ENCODE measurements around the gene FXYD5.

FXYD5 gene

DNA sequence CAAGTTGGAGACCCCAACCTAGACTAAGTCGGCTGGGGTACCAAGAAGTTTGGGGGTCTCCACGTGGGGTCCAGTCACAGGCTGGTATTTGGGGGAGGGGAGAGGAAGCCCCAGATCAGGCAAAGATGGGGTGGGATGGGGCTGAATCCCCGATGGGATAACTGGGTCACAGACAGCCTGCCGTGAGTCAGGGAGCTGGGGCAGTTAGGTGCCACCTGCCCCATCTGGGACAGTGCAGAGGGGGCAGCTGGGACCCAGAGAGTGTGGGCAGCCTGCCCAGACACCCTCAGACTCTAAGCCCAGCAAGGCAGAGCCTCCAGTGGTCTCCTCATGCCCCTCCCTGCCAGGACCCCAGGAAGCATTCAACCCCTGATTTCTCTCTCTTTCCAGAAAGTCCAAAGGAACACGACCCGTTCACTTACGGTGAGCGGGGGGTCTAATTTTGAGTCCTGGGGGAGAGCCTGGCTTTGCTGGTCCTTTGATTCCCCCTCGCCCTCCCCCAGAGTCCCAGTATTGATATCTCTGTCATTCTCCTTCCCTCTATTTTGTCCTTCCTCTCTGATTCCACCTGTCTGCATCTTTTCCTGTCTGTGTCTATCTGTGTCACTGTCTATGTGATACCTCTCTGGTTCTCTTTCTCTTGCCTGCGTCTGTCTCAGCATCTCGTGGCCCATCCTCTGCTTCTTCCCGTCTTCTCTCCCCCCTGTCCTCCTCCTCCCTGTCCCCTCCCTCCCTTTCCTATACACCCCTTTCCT is 14.2 kb upstream of the FXYD5 start:
- Histone ChIP-seq H3K9ac (peak overlapping the region in 2 of 11 experiments; percentile 24 to 53; a peak in 1 of 22 replicates), H3K27me3 (peaks cover 9 to 36% (median 22%) of the 10 kb centered on the region in 11 experiments; a peak in 20 of 22 replicates), H3K4me1 (peaks cover 32 to 93% (median 91%) of the 10 kb centered on the region in 10 experiments), H3K27ac (peak overlapping the region in 5 of 11 experiments; percentile 39 to 72 (median 54); a peak in 6 of 22 replicates), H4K20me1 (peaks cover 0 to 5% (median 0%) of the 10 kb centered on the region in 11 experiments; a peak in 2 of 22 replicates), H3K9me3 (replicated peaks in 1 of 11) (no peaks in the 10 kb centered on the region), H3K4me2 (peak overlapping the region; percentile 25 to 84 (median 73); a peak in 20 of 22 replicates), H3K4me3 (no peak overlapping the region), H3K36me3 (no peaks in the 10 kb centered on the region)
- TF ChIP-seq Cebpa-rat (IDR thresholded peaks at IDR 0.05): no peak

DNA sequence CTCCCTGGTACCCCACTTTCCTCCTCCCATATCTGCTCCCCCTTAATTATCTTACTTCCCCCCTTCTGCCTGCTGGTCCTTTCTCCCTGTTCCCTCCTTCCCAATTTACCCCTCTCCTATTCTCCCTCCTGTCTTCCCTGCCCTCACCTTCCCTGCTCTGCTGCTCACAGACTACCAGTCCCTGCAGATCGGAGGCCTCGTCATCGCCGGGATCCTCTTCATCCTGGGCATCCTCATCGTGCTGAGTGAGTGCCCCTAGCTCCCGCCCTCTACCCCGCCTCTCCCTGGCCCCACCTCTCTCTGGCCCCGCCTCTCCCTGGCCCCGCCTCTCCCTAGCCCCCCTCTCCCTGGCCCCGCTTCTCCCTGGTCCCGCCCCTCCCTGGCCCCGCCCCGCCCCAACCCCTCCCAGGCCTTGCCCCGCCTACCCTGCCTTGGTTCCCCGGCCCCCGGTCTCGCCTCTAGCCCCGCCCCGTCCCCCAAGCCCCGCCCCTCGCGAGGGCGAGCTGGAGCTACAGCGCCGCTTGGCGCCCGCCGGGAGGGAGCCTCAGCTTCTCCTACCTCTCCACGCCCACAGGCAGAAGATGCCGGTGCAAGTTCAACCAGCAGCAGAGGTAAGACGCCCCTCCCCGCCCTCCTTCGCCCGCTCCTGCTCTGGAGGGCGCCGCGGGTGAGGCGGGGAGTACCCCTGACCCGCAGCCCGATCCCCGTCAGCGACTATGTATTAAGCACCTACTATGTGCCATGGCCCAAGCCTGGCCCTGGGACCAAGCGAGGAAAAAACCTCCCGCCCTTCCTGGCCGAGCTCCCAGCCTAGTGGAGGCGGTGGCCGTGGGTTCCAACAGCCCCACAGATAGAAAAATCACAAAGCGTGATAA is 13.3 kb upstream of the FXYD5 start:
- Histone ChIP-seq H3K36me3 (no peaks in the 10 kb centered on the region), H3K4me3 (peak overlapping the region in 7 of 10 experiments; percentile 7 to 59 (median 37); a peak in 9 of 20 replicates), H3K9ac (peak overlapping the region in 2 of 11 experiments; percentile 29 to 52; a peak in 4 of 22 replicates), H3K9me3 (replicated peaks in 1 of 11) (no peaks in the 10 kb centered on the region), H3K4me2 (peak overlapping the region; percentile 88 to 98 (median 95)), H3K27ac (peak overlapping the region in 1 of 11 experiments; percentile 29; a peak in 2 of 22 replicates), H3K4me1 (peaks cover 27 to 87% (median 85%) of the 10 kb centered on the region in 10 experiments), H3K27me3 (peaks cover 9 to 36% (median 22%) of the 10 kb centered on the region in 11 experiments; a peak in 20 of 22 replicates), H4K20me1 (peaks cover 0 to 5% (median 0%) of the 10 kb centered on the region in 11 experiments; a peak in 2 of 22 replicates)
- no peak for TF ChIP-seq Cebpa-rat (IDR thresholded peaks at IDR 0.05)

DNA sequence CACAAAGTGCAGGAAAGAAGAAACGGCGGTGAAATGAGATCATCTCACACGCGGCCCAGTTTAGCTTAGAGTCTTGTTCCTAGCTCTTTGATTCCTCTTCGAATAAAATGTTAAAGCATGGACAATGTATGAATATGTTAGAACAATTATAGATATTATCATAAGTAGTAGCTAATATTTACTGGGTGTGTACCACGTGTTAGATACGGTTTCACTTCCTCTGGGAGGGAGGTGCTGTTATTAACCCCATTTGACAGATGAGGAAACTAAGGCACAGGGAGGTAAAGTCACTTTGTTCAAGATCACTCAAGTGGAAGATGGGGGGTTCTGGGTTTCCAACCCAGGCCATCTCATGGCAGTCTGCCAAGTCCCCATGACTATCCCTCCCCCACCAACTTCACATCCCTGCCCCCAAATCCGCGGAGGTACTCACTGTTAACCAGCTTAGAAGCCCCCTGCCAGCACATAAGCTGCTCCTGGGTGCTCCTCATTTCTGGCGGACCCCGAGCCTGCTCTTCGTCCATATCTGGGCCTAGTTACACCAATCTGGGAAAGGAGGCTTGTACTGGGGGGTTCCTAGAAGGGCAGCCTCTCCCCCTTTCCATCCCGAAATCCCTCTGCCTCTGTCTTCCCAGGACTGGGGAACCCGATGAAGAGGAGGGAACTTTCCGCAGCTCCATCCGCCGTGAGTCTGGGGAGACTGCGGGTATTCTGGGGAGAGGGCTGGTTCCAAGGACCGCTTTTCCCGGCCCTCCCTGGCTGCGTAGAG is 12.5 kb upstream of the FXYD5 start:
- Histone ChIP-seq H4K20me1 (peaks cover 0 to 5% (median 0%) of the 10 kb centered on the region in 11 experiments; a peak in 2 of 22 replicates), H3K4me2 (peak overlapping the region; percentile 88 to 98 (median 95)), H3K9ac (peak overlapping the region in 7 of 11 experiments; percentile 38 to 68 (median 58); a peak in 13 of 22 replicates), H3K4me1 (peaks cover 33 to 87% (median 82%) of the 10 kb centered on the region in 10 experiments), H3K4me3 (peak overlapping the region; percentile 37 to 64 (median 48); a peak in 19 of 20 replicates), H3K27me3 (peaks cover 9 to 36% (median 22%) of the 10 kb centered on the region in 11 experiments; a peak in 20 of 22 replicates), H3K36me3 (no peaks in the 10 kb centered on the region), H3K9me3 (replicated peaks in 1 of 11) (no peaks in the 10 kb centered on the region), H3K27ac (0 out of 22 replicates have a peak overlapping the region, but pooled peaks of 1 of the 11 experiments have one; percentile 29)
- TF ChIP-seq Cebpa-rat (IDR thresholded peaks at IDR 0.05): no peak

DNA sequence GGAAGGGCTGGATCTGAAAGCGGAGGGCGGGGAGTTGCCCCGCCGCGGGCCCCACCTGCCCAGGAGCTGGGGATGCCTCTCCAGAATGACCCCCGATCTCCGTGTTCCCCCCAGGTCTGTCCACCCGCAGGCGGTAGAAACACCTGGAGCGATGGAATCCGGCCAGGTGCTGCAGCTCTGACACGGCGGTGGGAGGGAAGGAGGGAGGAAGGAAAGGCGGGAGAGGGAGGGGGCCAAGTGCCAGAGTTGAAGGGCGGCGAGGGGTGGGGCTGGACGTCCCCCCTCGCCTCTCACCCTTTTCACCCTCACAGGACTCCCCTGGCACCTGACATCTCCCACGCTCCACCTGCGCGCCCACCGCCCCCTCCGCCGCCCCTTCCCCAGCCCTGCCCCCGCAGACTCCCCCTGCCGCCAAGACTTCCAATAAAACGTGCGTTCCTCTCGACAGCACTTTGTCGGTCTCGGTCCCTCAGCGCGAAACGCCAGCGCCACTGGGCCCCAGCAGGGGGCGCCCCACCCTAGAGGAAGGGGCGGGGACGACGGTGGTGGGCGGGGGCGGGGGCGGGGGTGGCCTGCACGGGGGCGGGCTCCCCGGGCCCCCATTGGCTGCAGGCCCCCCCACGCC is 11.8 kb upstream of the FXYD5 start:
- Histone ChIP-seq H3K4me1 (peaks cover 36 to 86% (median 80%) of the 10 kb centered on the region in 10 experiments), H3K4me2 (peak overlapping the region; percentile 90 to 98 (median 95)), H3K27ac (no peak overlapping the region), H3K36me3 (no peaks in the 10 kb centered on the region), H3K4me3 (peak overlapping the region; percentile 34 to 64 (median 50); a peak in 19 of 20 replicates), H3K9me3 (replicated peaks in 1 of 11) (no peaks in the 10 kb centered on the region), H3K9ac (peak overlapping the region in 8 of 11 experiments; percentile 38 to 68 (median 56); a peak in 12 of 22 replicates), H3K27me3 (peaks cover 9 to 36% (median 22%) of the 10 kb centered on the region in 11 experiments; a peak in 20 of 22 replicates), H4K20me1 (peaks cover 0 to 5% (median 0%) of the 10 kb centered on the region in 11 experiments; a peak in 2 of 22 replicates)
- TF ChIP-seq Cebpa-rat (IDR thresholded peaks at IDR 0.05): no peak

DNA sequence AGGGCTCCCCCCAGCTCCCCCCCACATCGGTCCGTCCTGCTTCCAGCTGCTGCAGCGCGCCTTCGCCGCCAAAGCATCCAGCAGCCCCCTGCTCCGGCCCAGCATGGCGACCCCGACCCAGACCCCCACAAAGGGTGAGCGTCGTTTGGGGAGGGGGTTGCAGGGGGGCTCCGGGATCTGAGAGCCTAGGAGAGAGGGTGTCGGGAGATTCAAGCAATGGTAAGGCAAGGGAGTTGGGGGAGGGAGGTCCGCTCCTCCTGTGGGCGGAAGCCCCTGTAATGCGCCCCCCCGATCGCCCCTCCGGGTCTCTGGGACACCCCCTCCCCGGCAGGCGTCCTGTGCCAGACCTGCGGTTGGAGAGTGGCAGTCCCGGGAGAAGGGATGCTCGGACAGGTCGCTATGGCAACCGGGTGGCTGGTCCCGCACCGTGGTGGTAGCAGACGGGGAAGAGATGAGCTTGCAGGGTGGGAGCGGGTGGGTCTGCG is 11.3 kb upstream of the FXYD5 start, which contains the start of gene FXYD7:
Gene FXYD7 (plus strand): TSS at position 25 of the 485 bp plus-strand sequence. CDS start 79 bp downstream, at position 104.
- H4K20me1 ChIP-seq: peaks cover 0 to 5% (median 0%) of the 10 kb centered on the region in 11 experiments; a peak in 2 of 22 replicates

DNA sequence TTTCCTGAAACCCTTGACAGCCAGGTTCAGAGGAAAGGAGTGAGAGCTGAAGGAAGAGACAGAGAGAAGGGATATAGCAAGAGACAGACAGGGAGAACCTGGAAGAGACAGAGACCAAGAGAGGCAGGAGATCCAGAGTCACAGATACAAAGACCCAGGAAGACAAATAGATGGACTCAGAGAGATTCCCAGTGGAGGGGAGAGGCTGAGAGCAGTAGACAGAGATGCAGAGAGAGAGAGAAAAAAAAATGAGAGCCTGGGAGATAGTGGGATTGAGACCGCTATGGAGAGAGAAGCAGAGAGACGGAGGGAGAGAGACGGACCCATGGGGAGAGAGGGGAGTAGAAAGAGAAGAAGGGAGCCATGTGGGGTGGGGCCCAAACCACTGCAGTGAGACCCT is 10.7 kb upstream of the FXYD5 start:
- Histone ChIP-seq H3K9me3 (replicated peaks in 1 of 11) (no peaks in the 10 kb centered on the region), H3K9ac (0 out of 22 replicates have a peak overlapping the region, but pooled peaks of 1 of the 11 experiments have one; percentile 39), H3K4me3 (no peak overlapping the region), H3K36me3 (no peaks in the 10 kb centered on the region), H4K20me1 (peaks cover 0 to 5% (median 0%) of the 10 kb centered on the region in 11 experiments; a peak in 2 of 22 replicates), H3K4me1 (peaks cover 36 to 76% (median 70%) of the 10 kb centered on the region in 10 experiments), H3K27ac (no peak overlapping the region), H3K4me2 (peak overlapping the region in 10 of 11 experiments; percentile 9 to 91 (median 88); a peak in 17 of 22 replicates), H3K27me3 (peaks cover 9 to 36% (median 22%) of the 10 kb centered on the region in 11 experiments; a peak in 20 of 22 replicates)
- no peak for TF ChIP-seq Cebpa-rat (IDR thresholded peaks at IDR 0.05)

More for the DNA sequence above, 11.3 kb upstream of the FXYD5 start, which contains the start of gene FXYD7:
- peak within 1 kb of the TSS; percentile 90 to 98 (median 95) for H3K4me2 ChIP-seq
- H3K36me3 ChIP-seq: no peaks in the 10 kb centered on the region
- no peak within 1 kb of the TSS for H3K27ac ChIP-seq
- H3K9ac ChIP-seq: peak within 1 kb of the TSS in 8 of 11 experiments; percentile 38 to 68 (median 56); a peak in 12 of 22 replicates
- H3K27me3 ChIP-seq: peaks cover 9 to 36% (median 22%) of the 10 kb centered on the region in 11 experiments; a peak in 20 of 22 replicates
- peaks cover 36 to 81% (median 74%) of the 10 kb centered on the region in 10 experiments for H3K4me1 ChIP-seq
- H3K9me3 ChIP-seq (replicated peaks in 1 of 11): no peaks in the 10 kb centered on the region
- H3K4me3 ChIP-seq: peak within 1 kb of the TSS; percentile 34 to 64 (median 50); a peak in 19 of 20 replicates
- no peak for TF ChIP-seq Cebpa-rat (IDR thresholded peaks at IDR 0.05)

DNA sequence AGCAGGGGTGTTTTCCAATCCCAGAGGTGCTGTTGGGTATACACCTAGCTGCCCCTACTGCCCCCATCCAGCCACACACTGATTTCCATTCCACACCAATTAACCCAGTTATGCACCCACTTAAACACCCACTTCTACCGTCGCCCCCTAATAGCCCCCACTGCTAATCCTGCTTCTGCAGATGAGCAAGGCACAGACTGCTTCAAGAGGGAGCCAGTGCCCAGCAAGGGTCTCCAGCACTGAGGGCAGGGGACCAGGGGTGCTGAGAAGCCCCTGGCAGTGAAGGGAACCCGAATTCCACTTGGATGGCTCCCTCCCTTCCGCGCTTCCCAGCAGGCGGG is 10.3 kb upstream of the FXYD5 start:
- Histone ChIP-seq H3K27me3 (peaks cover 9 to 36% (median 22%) of the 10 kb centered on the region in 11 experiments; a peak in 20 of 22 replicates), H3K9me3 (replicated peaks in 1 of 11) (no peaks in the 10 kb centered on the region), H3K4me3 (no peak overlapping the region), H3K36me3 (no peaks in the 10 kb centered on the region), H3K4me2 (peak overlapping the region in 10 of 11 experiments; percentile 9 to 91 (median 88); a peak in 17 of 22 replicates), H3K4me1 (peaks cover 34 to 72% (median 66%) of the 10 kb centered on the region in 10 experiments), H3K27ac (no peak overlapping the region), H3K9ac (no peak overlapping the region), H4K20me1 (peaks cover 0 to 5% (median 0%) of the 10 kb centered on the region in 11 experiments; a peak in 2 of 22 replicates)
- TF ChIP-seq Cebpa-rat (IDR thresholded peaks at IDR 0.05): no peak
